ENCODE results near the gene PHACTR3.

The PHACTR3 gene

DNA sequence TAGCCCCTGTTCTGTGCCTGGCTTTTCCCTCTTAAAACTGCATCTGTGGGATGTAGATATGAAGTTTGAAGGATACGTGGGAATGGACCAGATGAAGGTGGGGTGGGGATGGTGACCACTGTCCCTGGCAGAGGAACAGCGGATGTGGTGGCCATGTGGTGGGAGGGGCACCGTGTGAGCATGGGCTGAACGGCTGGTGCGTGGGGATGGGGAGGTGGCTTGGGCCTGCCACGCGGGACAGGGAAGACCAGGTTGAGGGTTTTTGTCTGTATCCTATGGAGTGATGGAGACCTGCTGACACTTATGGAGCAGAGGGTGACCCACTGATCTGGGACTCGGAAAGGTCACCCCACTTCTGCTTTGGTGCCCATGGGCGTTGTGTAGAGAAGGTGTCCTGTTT lies 19.2 kb downstream of the PHACTR3 start:
- no peak for DNase-seq

DNA sequence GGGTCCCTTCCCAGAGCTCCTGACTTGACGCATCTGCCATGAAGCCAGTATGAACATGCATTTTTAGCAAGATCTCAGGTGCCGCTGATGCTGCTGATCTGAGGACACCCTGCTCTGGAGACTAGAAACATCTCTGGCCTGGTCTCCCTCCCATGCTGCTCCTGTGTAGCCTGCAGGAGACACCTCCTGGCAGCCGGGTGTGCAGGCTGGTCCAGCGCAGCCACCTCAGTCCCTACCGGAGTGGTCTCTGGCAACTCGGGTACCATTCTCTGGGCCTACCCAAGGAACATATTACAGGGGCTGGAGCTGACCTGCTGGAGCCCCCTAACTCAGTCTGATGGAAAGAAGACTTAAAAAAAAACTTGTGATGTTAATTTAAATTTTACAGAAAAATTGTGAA lies 20.1 kb downstream of the PHACTR3 start:
- DNase-seq, result no peak

DNA sequence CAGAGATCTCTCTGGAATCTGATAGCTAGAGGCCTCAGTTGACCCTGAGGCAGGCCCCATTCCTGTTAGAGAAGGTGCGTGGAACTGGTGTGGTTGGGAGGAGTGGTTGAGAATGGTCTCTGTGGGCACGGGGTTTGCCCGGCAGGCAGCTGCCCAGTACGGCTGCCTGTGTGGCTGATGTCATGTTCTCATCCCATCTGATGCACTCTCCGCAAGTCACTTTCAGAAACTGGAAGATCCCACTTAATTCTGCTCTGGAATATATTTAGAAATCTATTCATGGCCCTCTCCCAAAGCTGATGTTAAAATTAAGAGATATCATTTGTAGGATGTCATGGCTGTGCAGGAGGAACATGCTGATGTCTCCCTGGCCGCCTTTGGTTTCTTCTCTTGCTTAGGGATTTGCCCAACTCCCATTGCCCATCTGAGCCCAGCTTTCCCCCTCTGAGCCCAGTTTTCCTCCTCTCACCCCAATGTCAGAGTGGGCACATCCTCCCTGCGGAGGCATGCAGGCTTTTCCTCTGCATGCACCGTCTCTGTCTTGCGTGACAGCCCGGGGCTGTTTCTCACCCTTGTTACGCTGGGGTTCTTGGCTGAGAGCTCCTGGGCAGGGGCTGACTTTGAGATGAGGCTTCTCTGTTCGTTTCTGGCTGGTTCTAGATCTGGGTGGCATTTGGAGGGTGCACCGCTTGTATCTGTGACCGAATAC lies 21.0 kb downstream of the PHACTR3 start:
- DNase-seq, result no peak

DNA sequence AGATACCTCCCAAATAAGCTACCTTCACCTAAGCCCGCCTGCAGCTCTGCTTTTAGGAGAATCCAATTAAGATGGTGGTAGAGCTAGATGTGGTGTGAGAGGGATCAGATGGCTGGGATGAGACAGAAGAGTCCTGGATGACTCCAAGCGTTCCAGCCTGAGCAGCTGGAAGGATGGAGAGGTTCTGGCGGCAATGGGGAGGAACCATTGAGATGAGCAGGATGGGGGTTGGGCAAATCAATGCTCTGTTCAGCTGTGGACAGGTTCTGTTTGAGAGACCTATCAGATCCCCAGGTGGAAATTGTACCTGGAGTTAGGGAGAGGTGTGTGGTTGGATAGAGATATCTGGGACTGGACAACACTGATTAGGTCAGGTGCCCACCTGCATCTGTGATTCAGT lies 23.0 kb downstream of the PHACTR3 start:
- no peak for DNase-seq

DNA sequence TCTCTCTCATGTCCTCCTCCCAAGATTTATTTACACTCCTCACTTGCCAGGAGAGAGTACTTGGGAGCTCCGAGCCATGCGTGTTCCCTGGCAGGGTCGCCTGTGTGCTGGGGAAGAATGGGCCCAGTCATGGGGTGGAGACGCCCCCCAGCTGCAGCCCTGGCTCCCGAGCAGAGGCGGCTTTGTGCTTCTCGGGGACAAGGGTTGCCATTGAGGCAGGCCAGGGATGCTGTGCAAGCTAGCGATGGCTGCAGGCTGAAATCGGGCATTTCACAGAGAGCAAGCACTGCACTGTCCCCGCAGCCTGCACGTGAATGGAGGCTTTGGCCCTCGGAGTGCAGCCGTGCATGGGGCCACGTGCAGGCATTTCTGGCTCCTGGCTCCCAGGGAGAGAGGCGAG lies 23.8 kb downstream of the PHACTR3 start:
- no peak for DNase-seq

DNA sequence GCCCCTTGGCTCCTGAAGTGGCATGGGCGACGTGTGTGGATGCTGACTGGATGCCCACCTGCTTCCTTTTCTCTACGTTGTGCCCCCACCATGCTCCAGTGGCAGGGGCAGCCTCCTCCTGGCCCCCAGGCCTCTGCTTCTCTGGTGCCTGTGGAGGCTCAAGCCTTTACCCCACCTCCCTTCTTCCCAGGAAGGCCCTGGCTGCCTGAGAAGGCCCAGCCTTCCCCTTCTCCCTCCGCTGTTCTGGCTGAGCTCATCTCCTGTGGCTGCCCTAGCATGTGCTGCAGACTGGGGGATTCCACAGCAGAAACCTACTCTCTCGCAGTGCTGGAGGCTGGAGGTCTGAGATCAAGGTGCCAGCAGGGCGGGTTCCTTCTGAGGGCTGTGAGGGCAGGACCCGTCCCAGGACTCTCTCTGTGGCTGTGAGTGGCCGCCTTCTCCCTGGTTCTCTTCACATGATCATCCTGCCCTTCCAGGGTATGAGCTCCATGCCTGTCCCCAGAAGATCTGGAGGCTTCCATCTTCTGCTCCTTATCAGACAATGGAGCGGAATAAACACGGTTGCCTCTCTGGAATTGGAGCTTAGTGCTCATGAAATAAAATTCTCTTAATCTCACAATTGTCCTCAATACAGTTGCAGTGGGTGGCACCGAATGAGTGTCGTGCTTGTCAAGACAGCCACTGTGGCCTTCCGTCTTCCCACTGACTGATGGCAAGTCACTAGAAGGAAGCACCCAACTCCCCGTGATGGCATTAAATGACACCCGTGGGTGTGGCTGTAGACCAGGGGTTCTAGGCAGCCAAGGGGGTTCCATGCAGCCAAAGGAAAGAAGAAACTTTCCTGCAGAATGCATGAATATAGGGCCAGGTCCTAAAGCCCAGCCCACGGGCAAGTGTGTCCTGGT lies 25.1 kb downstream of the PHACTR3 start:
- no peak for DNase-seq

DNA sequence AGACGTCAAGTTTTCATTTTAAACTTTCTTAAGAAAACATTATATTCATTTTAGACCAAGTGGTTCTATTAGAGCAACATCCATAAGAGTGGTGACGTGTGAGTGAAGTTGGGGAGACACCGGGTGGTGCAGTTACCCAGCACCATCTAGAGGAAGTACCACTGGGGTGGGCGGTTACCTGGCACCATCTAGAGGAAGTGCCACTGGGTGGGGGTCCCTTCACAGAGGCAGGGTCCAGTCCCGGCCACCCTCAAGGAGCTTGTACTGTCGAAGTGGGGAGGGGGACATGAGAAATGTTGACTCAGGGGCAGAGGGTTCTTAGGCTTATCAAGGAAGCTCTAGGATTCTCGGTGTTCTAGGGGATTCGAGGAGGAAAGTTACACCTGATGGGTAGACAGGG lies 26.2 kb downstream of the PHACTR3 start:
- DNase-seq, result no peak

DNA sequence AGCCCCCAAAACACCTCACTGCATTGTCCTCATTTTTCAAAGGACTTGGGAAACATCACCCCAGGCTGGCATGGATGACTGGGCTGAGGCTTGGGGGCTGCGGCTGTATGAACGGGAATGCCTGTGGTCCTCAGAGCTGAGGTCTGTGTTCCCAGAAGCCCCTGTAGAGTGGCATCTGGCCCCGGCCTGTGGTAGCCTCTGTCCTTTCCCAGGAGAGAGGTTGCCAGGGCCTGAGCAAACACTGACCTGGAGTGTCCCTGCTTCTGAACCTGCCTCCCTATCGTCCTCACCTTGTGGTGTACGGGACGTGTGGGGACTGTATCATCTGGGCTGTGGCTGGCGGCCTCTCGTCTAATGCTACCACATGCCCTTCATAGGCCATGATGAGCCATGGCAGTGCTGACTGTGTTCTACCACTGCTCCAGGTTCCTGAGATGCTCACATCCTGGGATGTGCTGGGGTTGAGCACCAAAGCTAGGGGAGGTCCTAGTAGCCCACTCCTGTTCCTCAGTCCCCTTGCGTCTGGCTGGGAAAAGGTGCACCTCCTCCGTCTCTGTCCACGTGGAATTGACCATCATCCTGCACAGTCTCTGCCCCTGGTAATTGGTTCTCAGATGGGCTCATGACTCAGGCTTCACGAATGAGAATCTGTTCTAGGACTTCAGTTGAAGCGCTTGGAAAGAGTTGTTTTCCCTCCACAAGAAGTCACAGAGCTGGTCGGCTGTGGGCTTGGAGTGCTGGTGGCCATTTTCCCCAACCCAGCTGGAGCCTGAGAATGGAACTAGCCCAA lies 27.6 kb downstream of the PHACTR3 start:
- no peak for DNase-seq

DNA sequence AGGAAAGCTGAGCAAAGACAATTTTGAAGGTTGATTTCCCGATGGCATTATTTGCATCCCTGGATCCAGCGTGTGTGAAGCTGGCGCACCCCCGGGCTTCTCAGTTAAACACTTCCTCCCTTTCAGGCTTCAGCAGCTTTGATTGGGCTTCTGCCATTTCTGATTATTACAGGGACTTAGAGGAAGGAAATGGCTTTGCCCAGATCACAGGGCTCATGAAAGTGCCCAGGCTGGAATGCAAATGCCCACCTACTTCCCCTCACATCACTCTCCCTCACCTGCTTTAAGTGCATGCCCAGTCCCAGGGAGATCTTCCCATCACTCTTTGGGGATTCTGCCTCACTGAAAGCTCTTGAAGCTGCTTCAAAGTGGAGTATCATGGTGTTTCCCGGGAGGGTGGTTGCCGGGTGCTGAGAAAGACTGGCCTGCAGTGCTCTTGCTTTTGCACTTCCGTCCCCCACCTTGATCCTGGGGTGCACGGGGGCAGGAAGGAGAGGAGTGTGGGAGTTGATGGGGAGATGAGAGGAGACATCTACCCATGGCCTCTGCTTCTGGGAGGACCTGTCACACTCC lies 28.3 kb downstream of the PHACTR3 start:
- DNase-seq, result no peak

DNA sequence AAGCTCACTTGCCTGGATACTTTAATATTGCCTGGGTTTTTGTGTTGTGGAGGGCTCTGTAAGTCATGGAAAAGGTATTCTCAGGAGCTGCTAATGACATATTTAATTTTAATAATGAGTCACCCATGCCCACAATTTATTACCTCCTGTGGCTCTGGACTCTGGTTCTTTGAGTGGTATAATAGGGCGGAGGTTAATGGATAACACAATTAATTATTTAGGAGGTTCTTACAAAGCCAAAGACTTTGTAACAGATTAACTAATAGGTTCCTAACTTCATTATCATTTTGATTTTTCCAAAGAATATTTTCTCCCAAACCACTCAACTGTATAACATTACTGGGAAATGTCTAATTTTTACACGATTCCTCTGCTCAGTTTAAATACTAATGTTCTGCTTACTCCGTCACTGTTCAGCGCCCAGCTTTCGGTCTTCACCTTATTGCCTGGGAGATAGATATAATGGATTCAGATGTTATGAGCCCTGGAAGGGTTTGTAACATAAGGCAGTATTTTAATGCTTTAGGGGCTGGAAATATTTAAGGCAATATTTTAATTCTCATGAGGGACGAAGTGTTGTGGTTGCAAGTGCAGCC lies 29.4 kb downstream of the PHACTR3 start:
- no peak for DNase-seq

DNA sequence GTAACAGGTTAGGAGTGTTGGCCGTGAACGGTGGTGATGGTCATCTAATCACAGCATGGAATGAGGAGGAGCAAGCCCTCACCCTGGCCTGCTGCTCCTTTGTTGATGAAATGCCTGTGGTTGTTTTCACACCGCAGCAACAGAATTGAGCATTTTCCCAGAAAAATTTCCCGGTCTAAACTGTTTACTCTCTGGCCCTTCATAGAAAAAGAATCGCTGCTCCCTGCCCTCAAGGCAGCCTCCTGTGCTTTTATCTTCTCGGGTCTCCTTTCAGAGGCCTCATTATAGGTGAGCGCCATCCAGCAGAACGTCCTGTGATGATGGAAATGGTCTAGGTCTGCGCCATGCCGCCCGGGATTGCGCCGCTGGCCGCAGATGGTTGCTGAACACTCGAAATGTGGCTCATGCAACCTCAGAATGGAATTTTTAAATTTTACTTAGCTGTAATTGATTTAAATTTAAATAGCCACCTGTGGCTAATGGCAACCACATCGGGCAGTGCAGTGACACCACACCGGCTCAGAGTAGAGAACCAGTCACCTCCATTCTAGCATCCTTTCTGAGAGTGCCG lies 30.2 kb downstream of the PHACTR3 start:
- DNase-seq, result no peak

DNA sequence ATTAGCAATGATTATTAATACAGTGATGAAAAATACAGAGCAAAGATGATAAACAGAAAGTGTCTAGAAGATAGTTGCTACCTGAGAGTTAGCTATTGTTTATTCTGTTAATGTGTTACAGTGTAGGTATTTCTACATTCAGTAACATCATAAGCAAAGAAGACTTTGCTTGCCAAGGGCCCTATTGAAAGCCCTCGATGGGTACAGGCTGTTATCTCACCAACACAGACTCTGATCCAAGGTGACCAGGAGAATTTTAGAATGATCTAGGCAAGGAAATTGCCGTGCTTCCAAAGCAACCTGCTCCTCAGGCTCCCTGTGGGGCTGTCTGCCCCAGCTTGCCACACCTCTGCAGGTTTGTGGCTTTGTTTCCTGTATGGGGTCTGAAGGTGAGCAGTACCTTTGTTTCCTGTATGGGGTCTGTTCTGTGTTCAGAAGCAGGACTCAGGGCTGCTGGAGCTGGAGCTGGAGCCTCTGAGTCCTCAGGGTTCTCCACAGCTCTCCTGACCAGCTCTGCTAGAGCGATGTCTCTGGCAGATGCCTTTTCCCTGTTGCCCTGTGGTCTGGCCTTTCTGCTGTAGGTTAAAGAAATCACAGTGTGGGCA lies 32.5 kb downstream of the PHACTR3 start:
- DNase-seq, result no peak

DNA sequence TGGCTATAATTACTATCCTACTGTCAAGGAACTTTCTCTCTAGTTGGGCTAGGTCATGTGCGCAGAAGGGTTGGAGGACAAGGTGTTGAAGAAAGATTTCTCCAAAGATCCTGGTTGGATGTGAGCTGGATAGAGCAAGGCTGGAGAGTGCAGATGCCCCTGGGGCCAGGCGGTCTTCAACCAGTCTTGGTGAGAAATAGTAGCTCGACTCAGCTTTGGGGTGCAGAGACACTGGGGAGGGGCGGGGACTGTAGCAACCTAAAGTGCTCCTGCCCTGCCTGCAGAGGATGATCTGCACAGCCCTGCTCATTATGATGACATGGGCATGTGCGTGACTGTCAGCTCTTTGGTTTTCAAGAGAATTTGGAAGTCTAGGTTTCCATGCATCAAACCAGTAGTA lies 35.9 kb downstream of the PHACTR3 start:
- DNase-seq, result no peak

DNA sequence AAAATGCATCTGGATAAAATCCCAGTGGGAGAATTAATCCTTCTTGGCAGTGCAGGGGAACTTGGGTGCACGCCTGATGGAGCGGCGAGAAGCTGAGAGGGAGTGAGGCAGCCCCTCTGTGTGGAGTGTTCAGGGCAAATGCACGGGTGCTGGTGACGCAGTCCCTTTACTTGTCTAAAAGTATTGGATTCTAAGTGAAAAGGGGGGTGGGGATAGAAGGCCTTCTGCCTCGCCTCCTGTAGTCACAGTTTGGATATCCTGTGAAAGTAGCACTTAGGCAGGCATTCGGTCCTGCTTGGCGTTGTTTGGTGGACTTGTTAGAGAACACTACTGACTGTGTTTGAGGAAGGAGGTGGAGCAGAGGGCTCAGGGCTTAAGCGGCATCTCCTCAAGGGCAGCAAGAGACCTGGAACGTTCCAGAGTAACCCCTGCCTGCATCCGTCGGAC lies 39.3 kb downstream of the PHACTR3 start:
- DNase-seq, result no peak

DNA sequence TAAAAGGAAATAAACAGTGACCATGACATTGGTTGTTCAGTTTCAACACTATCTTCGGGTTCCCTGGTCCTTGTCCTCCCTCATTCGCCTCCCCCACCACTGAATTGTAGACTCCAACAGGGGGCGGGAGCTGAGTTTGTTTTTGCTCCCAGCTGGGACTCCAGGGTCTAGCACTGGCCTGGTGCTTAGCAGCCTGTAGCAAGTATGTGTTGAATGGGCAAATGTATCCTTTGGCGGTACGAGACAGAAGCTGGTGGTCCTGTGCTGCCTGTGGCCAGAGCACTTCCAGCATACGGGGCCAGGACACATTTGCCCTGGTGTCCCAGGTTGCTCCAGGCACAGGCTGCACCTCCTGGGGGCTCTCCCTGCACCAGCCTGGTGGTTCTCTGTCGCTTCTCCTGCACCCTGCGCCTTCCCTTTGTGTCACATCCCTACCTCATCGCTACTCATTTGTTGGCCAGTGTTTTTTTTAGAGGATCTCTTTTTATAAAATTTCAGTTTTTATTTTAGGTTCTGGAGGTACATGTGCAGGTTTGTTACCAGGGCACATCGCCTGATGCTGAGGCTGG lies 40.1 kb downstream of the PHACTR3 start:
- no peak for DNase-seq

DNA sequence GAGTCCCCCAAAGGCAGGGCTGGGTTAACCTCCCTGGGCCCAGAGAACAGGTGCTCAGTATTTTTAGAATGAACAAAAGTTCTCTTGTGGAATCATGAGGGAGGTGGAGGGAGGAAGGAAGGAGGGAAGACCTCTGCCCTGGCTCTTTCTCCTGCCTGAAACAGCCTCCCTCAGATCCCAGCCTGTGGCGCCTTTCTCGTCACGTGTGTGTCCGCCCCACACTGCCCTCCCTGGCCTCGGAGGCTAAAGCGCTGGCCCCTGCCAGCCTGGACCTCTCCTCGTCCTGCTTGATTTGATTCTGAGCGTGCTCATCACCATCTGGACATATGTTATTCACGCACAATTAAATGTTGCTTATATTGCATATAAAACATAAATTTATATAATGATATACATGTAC lies 40.9 kb downstream of the PHACTR3 start:
- DNase-seq, result no peak

DNA sequence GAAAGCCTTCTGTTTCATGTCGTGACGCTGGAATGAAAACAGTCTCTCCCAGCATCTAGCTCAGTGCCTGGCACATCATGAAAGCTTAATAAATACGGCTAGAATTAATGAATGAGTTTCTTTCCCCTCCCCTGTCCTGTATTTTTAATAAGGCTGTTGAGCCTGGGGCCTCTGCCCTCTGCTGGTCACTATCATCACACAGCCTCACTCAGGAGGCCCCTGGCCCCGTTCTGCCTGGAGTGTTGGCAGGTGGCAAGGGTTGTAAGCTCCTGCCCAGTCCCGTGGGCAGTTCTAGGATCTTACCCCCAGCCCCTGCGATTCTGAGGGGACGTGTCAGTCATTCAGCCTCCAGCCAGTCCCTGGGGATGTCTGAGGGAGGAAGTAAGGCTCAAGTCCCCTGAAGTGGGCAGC lies 41.4 kb downstream of the PHACTR3 start:
- DNase-seq, result no peak

DNA sequence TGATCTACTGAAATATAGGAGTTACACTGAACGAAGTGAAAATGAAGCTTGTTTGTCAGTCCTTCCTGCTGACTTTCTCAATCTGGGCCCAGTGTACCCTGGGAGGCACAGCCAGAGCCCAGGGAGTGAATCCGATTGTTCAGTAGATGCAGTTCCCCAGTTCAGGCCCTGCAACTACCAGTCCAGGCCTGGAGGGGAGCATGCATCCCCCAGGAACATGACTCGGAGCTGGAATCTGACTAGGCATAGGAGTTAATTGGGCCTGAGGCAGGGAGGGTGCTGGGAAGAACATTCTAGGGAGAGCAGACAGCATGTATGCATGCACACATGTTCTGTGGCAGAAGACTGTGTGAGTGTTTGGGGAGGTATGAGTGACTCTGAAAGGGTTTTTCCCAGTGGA lies 42.1 kb downstream of the PHACTR3 start:
- no peak for DNase-seq

DNA sequence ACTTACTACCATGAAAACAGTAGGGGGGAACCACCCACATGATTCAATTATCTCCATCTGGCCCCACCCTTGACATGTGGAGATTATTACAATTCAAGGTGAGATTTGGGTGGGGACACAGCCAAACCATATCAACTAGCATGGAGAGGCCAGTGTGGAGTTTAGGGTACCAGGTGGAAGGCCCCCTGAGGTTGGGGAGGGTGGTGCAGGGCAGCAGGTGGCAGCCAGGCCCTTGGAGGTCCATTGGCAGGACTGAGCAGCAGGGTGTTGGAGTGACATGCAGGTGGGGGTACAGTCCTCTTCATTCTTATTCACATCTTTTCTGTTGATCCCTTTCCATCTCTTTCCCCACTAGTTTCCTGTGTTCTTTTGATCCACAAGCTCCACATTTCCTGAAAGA lies 42.9 kb downstream of the PHACTR3 start:
- no peak for DNase-seq

DNA sequence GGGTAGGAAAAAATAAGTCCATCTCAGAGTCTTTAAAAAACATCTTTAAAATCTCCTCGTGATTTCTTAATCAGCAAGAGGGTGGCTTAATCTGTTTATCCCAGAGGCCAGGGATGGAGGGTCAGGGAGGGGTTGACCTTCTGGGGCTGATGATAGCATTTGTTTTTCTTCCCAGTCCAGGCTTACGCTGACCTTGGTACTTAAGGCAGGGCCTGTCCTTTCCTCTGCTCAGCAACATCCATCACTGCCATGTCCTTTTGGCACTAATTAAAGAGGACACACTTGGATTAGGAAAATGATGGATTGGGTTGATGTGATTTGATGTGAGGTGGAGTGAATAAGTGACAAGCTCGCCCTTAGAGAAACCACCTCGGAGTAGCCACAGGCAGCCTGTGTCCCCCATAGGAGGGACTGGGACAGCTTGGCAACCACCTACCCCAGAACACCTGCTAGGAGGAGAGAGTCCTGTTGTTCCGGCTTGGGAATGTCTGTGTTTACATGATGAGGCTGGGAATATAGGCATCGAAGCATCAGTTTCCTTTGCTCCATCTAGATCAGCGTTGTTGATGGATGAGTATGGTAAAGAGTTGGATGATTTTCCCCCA lies 44.2 kb downstream of the PHACTR3 start:
- DNase-seq, result no peak

DNA sequence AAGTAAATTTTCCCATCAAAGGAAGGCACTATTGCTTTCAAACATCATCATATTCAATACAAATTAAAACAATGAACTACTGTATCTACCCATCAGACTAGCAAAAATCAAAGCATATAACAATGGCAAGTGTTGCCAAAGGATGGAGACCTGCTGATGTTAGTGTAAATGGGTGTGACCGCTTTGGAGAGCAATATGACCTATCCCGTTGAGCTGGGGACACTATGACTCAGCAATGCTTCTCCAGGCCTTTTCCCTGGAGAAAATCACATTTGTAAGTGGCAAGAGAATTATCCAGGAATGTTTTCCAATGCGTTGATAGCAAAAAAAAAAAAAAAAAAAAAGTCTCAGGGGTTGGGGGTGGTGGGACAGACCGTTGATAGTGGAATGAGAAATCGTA lies 46.1 kb downstream of the PHACTR3 start:
- DNase-seq, result no peak

Data from T1000 (cell line).